Body of pancreas (tissue), 4 donors: ENCODE data around the gene RPL18A.

Experiments used
- POLR2A ChIP-seq, 3 donors: fragments of 450-650 bp; IDR thresholded peaks; one replicate each; pipeline ENCODE4 v1.6.1; 2016; ENCODE audit warnings: antibody characterized with exemption in 3 of 3, mild to moderate bottlenecking in 2 of 3
- TF ChIP-seq, protein P1 (sequence below), 7 experiments: fragments of 450-650 bp in 4 of 7; fragments of 200-600 bp in 3 of 7; sonication (generic) in 3 of 7; IDR thresholded peaks; one replicate each; pipeline ENCODE4 v1.5.1; 2016 to 2019; ENCODE audit warnings: antibody characterized with exemption in 7 of 7

DNA sequence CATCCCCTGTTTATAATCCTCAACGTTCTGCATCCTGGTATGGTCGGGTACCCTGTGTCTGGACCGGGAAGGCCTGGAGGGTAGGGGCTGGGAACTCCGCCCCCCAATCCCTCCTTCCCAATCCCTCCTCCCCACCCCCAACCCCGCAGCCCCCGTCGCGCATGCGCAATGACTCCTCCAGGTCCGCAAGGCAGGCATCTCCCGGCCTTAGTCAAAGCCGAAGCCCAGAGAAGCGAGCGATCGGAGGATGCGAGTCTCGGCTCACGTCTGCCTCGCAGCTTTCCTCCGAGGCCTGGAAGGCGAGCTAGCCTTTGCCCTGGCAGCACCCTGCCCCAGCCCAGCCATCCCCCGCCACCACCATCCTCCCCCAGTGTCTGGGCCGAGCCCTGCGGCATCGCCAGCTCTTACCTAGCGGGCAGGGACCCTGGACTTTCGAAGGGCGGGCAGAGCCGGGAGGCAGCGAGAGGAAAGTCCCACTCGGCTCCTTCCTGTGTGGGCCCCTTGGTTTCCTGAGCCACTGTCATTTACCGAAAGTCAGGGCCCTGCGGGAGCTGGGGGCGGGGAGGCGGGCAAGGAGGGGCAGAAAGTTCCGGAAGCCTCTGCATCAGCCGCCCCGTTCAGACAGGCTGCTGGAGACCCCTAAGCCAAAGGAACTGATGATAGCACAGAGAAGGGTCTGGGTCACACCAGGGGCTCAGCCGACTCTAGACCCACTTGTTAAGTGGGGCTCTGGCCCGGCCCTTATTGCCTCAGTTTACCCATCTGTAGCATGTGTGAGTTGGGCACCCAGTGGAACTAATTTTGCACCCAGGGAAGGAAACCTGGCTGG is 12.0 kb upstream of the RPL18A start, which contains the start of gene JAK3:
- TF ChIP-seq, protein P1, sequence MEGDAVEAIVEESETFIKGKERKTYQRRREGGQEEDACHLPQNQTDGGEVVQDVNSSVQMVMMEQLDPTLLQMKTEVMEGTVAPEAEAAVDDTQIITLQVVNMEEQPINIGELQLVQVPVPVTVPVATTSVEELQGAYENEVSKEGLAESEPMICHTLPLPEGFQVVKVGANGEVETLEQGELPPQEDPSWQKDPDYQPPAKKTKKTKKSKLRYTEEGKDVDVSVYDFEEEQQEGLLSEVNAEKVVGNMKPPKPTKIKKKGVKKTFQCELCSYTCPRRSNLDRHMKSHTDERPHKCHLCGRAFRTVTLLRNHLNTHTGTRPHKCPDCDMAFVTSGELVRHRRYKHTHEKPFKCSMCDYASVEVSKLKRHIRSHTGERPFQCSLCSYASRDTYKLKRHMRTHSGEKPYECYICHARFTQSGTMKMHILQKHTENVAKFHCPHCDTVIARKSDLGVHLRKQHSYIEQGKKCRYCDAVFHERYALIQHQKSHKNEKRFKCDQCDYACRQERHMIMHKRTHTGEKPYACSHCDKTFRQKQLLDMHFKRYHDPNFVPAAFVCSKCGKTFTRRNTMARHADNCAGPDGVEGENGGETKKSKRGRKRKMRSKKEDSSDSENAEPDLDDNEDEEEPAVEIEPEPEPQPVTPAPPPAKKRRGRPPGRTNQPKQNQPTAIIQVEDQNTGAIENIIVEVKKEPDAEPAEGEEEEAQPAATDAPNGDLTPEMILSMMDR (IDR thresholded peaks at IDR 0.05), result no peak
- peak in 1 of 3 donors; percentile 33 for TF ChIP-seq POLR2A (IDR thresholded peaks at IDR 0.05)
